Adipose tissue (tissue), 3 donors: Measurements from ENCODE around the gene PCDHGA2. TPM values are rescaled to one million over a fixed set of nuclear protein-coding genes. Genes with fewer than 3 reads are reported as not detected.
"Not testable (repeated sequence)": the region's sequence is repeated elsewhere in the genome, so short reads cannot be mapped to it uniquely, and the experiment has no call there.

Source experiments
- H3K27ac ChIP-seq: one replicate; pipeline ENCODE4 v1.5.1; 2013; ENCODE audit warnings: low read depth, low read length
- WGBS, 3 donors: extraction: QIAGEN DNeasy Blood & Tissue Kit; methylation state at CpG; one replicate each; pipeline ENCODE4 v1.1.7; 2013; 5-methylcytosine and 5-hydroxymethylcytosine counted together
- polyA plus RNA-seq, 3 donors: library from polyadenylated mRNA; stranded (reverse); fragments of 200-250 nt; gene quantifications; one replicate each; pipeline ENCODE4 v1.2.3, GENCODE V29; 2013
- donor health status: healthy with polysubstance abuse.
- donor health status: Bipolar disorder and iron deficiency.
- donor health status: healthy.

Gene PCDHGA2
- polyA plus RNA-seq: 1 to 10 TPM in 1 of 3 donors, under 1 TPM in 2; 0.56 to 1.3 (median 0.89) TPM

- H3K27ac ChIP-seq: no peak within 1 kb of the TSS
- WGBS, 3 donors: 8 to 11% (median 10%) methylated on average over 27 of the region's 27 CpGs
These were observed at the start of gene PCDHGA2 for GRCh38 chr5:141338538-141339306. Gene PCDHGA2, plus strand, starts transcription at chr5:141338760.

- 58 to 89% (median 79%) methylated on average over 4 of the region's 4 CpGs for WGBS, 3 donors
- no peak overlapping the region for H3K27ac ChIP-seq
These were observed 40.2 kb upstream of the PCDHGA2 start for GRCh38 chr5:141298376-141298775.

GRCh38 chr5:141303756-141304155 is 34.8 kb upstream of the PCDHGA2 start, which contains the start of gene SLC25A2:
Gene SLC25A2, minus strand, starts transcription at chr5:141304049. Its CDS starts 184 bp downstream, at chr5:141303865.
- 34 to 51% (median 49%) methylated on average over 32 to 36 of the region's 36 CpGs for WGBS, 3 donors
- no peak within 1 kb of the TSS for H3K27ac ChIP-seq

GRCh38 chr5:141306630-141307029 is 31.9 kb upstream of the PCDHGA2 start:
- 97 to 100% (median 97%) methylated on average over 1 of the region's 1 CpG for WGBS, 3 donors
- H3K27ac ChIP-seq: no peak overlapping the region

- no peak overlapping the region for H3K27ac ChIP-seq
These were observed 24.8 kb upstream of the PCDHGA2 start for GRCh38 chr5:141313711-141314110.

GRCh38 chr5:141316963-141317362 is 21.6 kb upstream of the PCDHGA2 start:
- not testable (repeated sequence) for H3K27ac ChIP-seq
- WGBS, 3 donors: 85 to 92% (median 89%) methylated on average over 4 of the region's 4 CpGs

GRCh38 chr5:141319202-141319601 is 19.4 kb upstream of the PCDHGA2 start:
- H3K27ac ChIP-seq: no peak overlapping the region
- 97 to 99% (median 98%) methylated on average over 6 of the region's 6 CpGs for WGBS, 3 donors

- 71 to 76% (median 76%) methylated on average over 5 of the region's 5 CpGs for WGBS, 3 donors
- H3K27ac ChIP-seq: no peak overlapping the region
These were observed 18.9 kb upstream of the PCDHGA2 start for GRCh38 chr5:141319699-141320098.

GRCh38 chr5:141320225-141321169 is 18.1 kb upstream of the PCDHGA2 start, which contains the start of gene TAF7:
Gene TAF7, minus strand, starts transcription at chr5:141320784. Its CDS starts 740 bp downstream, at chr5:141320044.
- WGBS, 3 donors: 1 to 2% (median 2%) methylated on average over 67 of the region's 67 CpGs
- peak within 1 kb of the TSS; percentile 97 for H3K27ac ChIP-seq

GRCh38 chr5:141322261-141322660 is 16.3 kb upstream of the PCDHGA2 start:
- 90 to 93% (median 92%) methylated on average over 3 of the region's 3 CpGs for WGBS, 3 donors
- no peak overlapping the region for H3K27ac ChIP-seq

- 10 to 12% (median 12%) methylated on average over 27 of the region's 27 CpGs for WGBS, 3 donors
These were observed 12.3 kb upstream of the PCDHGA2 start for GRCh38 chr5:141326088-141326854.

GRCh38 chr5:141328231-141328630 is 10.3 kb upstream of the PCDHGA2 start:
- WGBS, 3 donors: 78 to 85% (median 80%) methylated on average over 8 of the region's 8 CpGs
- no peak overlapping the region for H3K27ac ChIP-seq

More at GRCh38 chr5:141326088-141326854, 12.3 kb upstream of the PCDHGA2 start:
- H3K27ac ChIP-seq: no peak overlapping the region

GRCh38 chr5:141330299-141331080 is 8.1 kb upstream of the PCDHGA2 start, which contains the start of gene PCDHGA1:
Gene PCDHGA1, plus strand, starts transcription at chr5:141330514.
- 20 to 24% (median 21%) methylated on average over 21 of the region's 21 CpGs for WGBS, 3 donors
- H3K27ac ChIP-seq: no peak within 1 kb of the TSS

- H3K27ac ChIP-seq: not testable (repeated sequence)
- 35 to 38% (median 36%) methylated on average over 32 to 39 of the region's 39 CpGs for WGBS, 3 donors
These were observed 6.0 kb upstream of the PCDHGA2 start for GRCh38 chr5:141332571-141332970.

GRCh38 chr5:141340781-141341354 is 2.3 kb downstream of the PCDHGA2 start:
- H3K27ac ChIP-seq: not testable (repeated sequence)
- WGBS, 3 donors: 52 to 67% (median 60%) methylated on average over 26 to 45 of the region's 45 CpGs

GRCh38 chr5:141342773-141343172 is 4.2 kb downstream of the PCDHGA2 start:
- no peak overlapping the region for H3K27ac ChIP-seq
- 12 to 31% (median 14%) methylated on average over 1 of the region's 1 CpG for WGBS, 3 donors
